ENCODE measurements around the gene TMEM131. TPM values are rescaled to one million over a fixed set of nuclear protein-coding genes. Genes with fewer than 3 reads are reported as not detected.

Gene TMEM131
- total RNA-seq, 3 donors from 2014 or later: 58.3 to 110 (median 67.7) TPM

DNA sequence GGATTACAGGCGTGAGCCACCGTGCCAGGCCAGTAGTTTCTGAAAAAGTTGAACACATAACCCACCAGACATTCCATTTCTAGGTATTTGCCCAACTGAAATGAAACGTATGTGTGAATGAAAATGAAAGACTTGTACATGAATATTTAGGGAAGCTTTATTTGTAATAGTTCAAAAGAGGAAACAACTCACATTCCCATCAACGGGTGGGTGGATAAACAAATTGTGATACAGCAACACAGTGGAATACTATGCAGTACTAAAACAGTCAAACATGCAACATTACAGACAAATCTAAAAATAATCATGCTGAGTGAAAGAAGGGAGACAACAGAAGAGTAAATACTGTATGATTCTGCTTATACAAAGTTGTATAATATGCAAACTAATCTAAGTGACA lies 46.8 kb downstream of the TMEM131 start:
- DNase-seq: no peak
- Histone ChIP-seq H3K36me3 (ENCODE audit: low read depth) (no peaks in the 10 kb centered on the region), H3K4me3 (no peak overlapping the region), H3K9me3 (no peaks in the 10 kb centered on the region), H3K4me1 (ENCODE audit: low read depth) (no peaks in the 10 kb centered on the region)
- intact Hi-C loops (cut with DNase I, micrococcal nuclease): no loop called here
- ATAC-seq: no peak
- TF ChIP-seq, protein P1, sequence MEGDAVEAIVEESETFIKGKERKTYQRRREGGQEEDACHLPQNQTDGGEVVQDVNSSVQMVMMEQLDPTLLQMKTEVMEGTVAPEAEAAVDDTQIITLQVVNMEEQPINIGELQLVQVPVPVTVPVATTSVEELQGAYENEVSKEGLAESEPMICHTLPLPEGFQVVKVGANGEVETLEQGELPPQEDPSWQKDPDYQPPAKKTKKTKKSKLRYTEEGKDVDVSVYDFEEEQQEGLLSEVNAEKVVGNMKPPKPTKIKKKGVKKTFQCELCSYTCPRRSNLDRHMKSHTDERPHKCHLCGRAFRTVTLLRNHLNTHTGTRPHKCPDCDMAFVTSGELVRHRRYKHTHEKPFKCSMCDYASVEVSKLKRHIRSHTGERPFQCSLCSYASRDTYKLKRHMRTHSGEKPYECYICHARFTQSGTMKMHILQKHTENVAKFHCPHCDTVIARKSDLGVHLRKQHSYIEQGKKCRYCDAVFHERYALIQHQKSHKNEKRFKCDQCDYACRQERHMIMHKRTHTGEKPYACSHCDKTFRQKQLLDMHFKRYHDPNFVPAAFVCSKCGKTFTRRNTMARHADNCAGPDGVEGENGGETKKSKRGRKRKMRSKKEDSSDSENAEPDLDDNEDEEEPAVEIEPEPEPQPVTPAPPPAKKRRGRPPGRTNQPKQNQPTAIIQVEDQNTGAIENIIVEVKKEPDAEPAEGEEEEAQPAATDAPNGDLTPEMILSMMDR (IDR thresholded peaks at IDR 0.05): no peak

DNA sequence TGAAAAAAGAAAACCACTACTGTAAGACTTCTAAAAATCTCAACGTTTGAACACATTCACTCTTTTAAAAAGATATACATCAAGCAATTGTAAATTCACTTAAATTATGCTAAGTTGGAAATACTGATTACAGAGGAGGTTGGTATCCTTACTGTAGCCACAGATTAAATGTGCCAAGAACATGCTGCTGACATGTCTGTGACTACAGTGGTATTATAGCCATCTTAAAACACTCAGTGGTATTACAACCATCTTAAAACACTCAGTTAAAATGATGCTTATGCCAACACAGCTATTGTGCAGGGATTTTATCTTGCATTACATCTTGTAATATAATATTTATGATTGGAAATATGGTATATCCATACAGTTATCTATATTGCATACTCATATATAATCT lies 50.0 kb downstream of the TMEM131 start:
- DNase-seq (no peak), ATAC-seq (no peak)
- Histone ChIP-seq H3K4me1 (ENCODE audit: low read depth) (no peaks in the 10 kb centered on the region), H3K9me3 (peaks cover 4% of the 10 kb centered on the region), H3K4me3 (no peak overlapping the region), H3K36me3 (ENCODE audit: low read depth) (no peaks in the 10 kb centered on the region)
- TF ChIP-seq, protein P1 (IDR thresholded peaks at IDR 0.05): no peak
- intact Hi-C loops (cut with DNase I, micrococcal nuclease): no loop called here

DNA sequence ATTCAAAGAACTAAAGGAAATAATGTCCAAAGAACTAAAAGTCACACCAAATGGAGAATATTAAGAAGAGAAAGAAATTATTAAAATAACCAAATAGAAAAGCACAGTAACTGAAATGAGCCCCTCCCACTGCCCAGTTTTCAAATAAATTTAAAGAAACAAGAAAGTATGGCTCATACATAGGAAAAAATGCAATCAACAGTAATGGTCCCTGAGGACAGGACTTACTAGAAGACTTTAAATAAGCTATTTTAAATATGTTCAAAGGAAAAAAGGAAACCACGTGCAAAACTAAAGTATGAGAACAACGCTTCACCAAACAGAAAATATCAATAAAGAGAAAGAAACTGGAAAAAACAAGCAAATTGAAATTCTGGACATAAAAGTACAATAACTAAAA lies 58.9 kb downstream of the TMEM131 start:
- H3K4me3 ChIP-seq: no peak overlapping the region
- peaks cover 4% of the 10 kb centered on the region for H3K9me3 ChIP-seq
- peaks cover 25% of the 10 kb centered on the region for H3K4me1 ChIP-seq (ENCODE audit: low read depth)
- H3K36me3 ChIP-seq (ENCODE audit: low read depth): no peaks in the 10 kb centered on the region
- ATAC-seq (no peak), DNase-seq (no peak)
- TF ChIP-seq, protein P1 (IDR thresholded peaks at IDR 0.05): no peak
- intact Hi-C loops (cut with DNase I, micrococcal nuclease): no loop called here

DNA sequence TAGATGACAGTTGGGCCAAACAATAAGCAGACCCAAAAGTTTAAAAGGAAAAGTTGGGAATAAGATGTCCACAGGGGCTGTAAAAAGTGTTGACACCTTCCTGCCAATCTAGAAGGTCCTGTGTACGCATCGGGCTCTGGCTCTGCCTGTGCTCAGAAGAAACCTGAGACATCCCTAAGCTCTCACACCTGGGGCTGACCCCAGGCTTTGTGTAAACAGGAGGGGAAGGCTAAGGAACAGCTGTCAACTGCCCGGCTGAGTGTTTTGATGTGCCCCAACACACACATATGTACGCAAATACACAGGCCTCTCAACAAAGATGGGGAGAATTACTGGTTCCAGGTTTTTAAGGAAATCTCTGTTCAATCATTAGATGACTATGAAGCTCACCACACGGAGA lies 59.5 kb downstream of the TMEM131 start:
- TF ChIP-seq, protein P1 (IDR thresholded peaks at IDR 0.05): no peak
- ATAC-seq (peak; percentile 83), DNase-seq (peak in 2 of 3 donors; percentile 34 to 39)
- Histone ChIP-seq H3K4me1 (ENCODE audit: low read depth) (peaks cover 31% of the 10 kb centered on the region), H3K9me3 (no peaks in the 10 kb centered on the region), H3K4me3 (no peak overlapping the region), H3K36me3 (ENCODE audit: low read depth) (no peaks in the 10 kb centered on the region)
- intact Hi-C loops (cut with DNase I, micrococcal nuclease): no loop called here

GRCh38 chr2:97935719-97936161 lies 60.0 kb downstream of the TMEM131 start:
- H3K4me1 ChIP-seq (ENCODE audit: low read depth): peaks cover 32% of the 10 kb centered on the region
- ATAC-seq: peak; percentile 67
- intact Hi-C loops (cut with DNase I, micrococcal nuclease): no loop called here

More at GRCh38 chr2:97935719-97936161, 60.0 kb downstream of the TMEM131 start:
- H3K36me3 ChIP-seq (ENCODE audit: low read depth): no peaks in the 10 kb centered on the region
- TF ChIP-seq, protein P1 (IDR thresholded peaks at IDR 0.05): no peak
- no peaks in the 10 kb centered on the region for H3K9me3 ChIP-seq
- no peak for DNase-seq
- H3K4me3 ChIP-seq: no peak overlapping the region
